ENCODE results near the gene GUCY2D. TPM values are rescaled to one million over a fixed set of nuclear protein-coding genes. Genes with fewer than 3 reads are reported as not detected.

Gene GUCY2D
- total and polyA plus RNA-seq, 2 experiments from 2014 or later: 0.22 TPM; not detected in 1

DNA sequence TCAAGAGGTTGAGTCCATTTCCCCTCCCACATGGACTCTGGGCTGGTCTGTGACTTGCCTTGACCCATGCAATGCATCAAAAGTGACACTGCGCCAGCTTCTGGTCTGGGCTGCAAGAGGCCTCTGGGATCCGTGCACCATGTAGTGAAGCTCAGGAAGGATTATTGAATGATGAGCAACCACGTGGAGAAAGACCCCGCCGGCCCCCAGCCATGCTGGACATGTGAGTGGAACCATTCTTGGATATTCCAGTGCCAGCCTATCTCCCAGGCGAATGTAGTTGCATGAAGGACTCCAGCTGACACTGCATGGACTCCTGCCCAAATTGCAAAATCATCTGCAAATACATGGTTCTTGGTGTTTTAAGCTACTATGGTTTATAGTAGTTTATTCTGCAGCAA, 28.8 kb downstream of the GUCY2D start:
- no peak for DNase-seq
- no peak for TF ChIP-seq EZH2 (IDR thresholded peaks at IDR 0.05; ENCODE audit: insufficient read depth, poor library complexity, severe bottlenecking)
- TF ChIP-seq EZH2phosphoT487 (IDR thresholded peaks at IDR 0.05; ENCODE audit: insufficient read depth, low read depth): no peak

DNA sequence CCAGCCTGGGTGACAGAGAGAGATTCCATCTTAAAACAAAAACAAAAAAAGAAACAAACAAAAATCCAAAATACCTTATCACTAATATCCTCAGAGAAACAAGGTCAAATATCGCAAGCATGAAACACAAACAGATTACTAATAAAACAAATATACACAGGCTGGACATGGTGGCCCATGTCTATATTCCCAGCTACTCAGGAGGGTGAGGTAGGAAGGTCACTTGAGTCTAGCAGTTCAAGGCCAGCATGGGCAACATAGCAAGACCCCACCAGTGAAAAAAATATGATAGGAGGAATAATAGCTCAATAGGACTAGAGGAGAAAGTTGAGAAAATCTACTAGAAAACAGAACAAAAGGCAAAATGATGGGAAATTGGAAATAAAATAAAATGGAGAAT, 29.5 kb downstream of the GUCY2D start:
- no peak overlapping the region for H3K27ac ChIP-seq
- 93 to 95% methylated on average over 1 of the region's 1 CpG for WGBS, 2 experiments (ENCODE audit: low coverage in 1 of 2, low lambda C conversion rate in 2 of 2, missing lambda C conversion rate in 2 of 2)
- peaks cover 7% of the 10 kb centered on the region; the same call in 1 of the 2 replicates for H3K4me1 ChIP-seq (ENCODE audit: insufficient read depth)
- H2AFZ ChIP-seq: no peak overlapping the region
- in situ Hi-C loops (cut with MboI): no loop called here
- H4K20me1 ChIP-seq (ENCODE audit: insufficient read depth): no peaks in the 10 kb centered on the region
- H3K36me3 ChIP-seq (ENCODE audit: low read depth): no peaks in the 10 kb centered on the region
- no peak overlapping the region for H3K9ac ChIP-seq
- peaks cover 31% of the 10 kb centered on the region for H3K27me3 ChIP-seq (replicated peaks; ENCODE audit: insufficient read depth)
- H3K9me2 ChIP-seq (ENCODE audit: insufficient read depth): no peaks in the 10 kb centered on the region
- DNase-seq: no peak
- H3K9me3 ChIP-seq (ENCODE audit: low read depth): no peaks in the 10 kb centered on the region
- no peak overlapping the region for H3K4me3 ChIP-seq
- H3K4me2 ChIP-seq (ENCODE audit: unreplicated experiment): no peak overlapping the region
- no peaks in the 10 kb centered on the region for H3F3A ChIP-seq (ENCODE audit: insufficient read depth)
- TF ChIP-seq EZH2 (IDR thresholded peaks at IDR 0.05; ENCODE audit: insufficient read depth, poor library complexity, severe bottlenecking) (no peak), EZH2phosphoT487 (IDR thresholded peaks at IDR 0.05; ENCODE audit: insufficient read depth, low read depth) (no peak)
- H3K79me2 ChIP-seq (ENCODE audit: insufficient read depth): no peaks in the 10 kb centered on the region

More for the DNA sequence above, 28.8 kb downstream of the GUCY2D start:
- no peaks in the 10 kb centered on the region for H3F3A ChIP-seq (ENCODE audit: insufficient read depth)
- H3K9ac ChIP-seq: no peak overlapping the region
- no peak overlapping the region for H3K4me2 ChIP-seq (ENCODE audit: unreplicated experiment)
- no peaks in the 10 kb centered on the region for H4K20me1 ChIP-seq (ENCODE audit: insufficient read depth)
- no peaks in the 10 kb centered on the region for H3K9me2 ChIP-seq (ENCODE audit: insufficient read depth)
- H3K4me3 ChIP-seq: no peak overlapping the region
- H3K79me2 ChIP-seq (ENCODE audit: insufficient read depth): no peaks in the 10 kb centered on the region
- no peaks in the 10 kb centered on the region for H3K9me3 ChIP-seq (ENCODE audit: low read depth)
- no peaks in the 10 kb centered on the region for H3K36me3 ChIP-seq (ENCODE audit: low read depth)
- H3K27me3 ChIP-seq (replicated peaks; ENCODE audit: insufficient read depth): peaks cover 38% of the 10 kb centered on the region
- H3K4me1 ChIP-seq (ENCODE audit: insufficient read depth): peaks cover 7% of the 10 kb centered on the region; the same call in 1 of the 2 replicates
- H3K27ac ChIP-seq: no peak overlapping the region
- no peak overlapping the region for H2AFZ ChIP-seq
- in situ Hi-C loops (cut with MboI): no loop called here
- WGBS, 2 experiments (ENCODE audit: low coverage in 1 of 2, low lambda C conversion rate in 2 of 2, missing lambda C conversion rate in 2 of 2): 60 to 67% methylated on average over 6 of the region's 6 CpGs

DNA sequence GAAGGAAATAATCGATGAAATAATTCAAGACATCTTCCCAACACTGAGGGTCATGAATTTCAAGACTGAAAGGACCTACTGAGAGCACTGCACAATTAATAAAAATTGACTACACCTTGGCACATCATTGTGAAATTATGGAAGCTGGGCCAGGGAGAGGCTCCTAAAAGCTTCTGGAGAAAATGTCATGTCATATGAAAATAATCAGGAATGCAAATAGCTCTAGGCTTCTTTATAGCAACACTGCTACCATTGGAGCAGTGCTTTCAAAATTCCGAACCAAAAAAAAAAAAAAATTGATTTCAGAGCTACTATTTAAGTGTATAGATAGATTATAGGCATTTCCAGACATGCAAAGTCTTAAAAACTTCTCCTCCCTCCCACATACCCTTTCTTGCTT, 30.0 kb downstream of the GUCY2D start:
- no peak overlapping the region for H3K4me2 ChIP-seq (ENCODE audit: unreplicated experiment)
- no peaks in the 10 kb centered on the region for H3F3A ChIP-seq (ENCODE audit: insufficient read depth)
- no peaks in the 10 kb centered on the region for H4K20me1 ChIP-seq (ENCODE audit: insufficient read depth)
- no peak overlapping the region for H3K9ac ChIP-seq
- no peaks in the 10 kb centered on the region for H3K36me3 ChIP-seq (ENCODE audit: low read depth)
- H3K9me3 ChIP-seq (ENCODE audit: low read depth): no peaks in the 10 kb centered on the region
- in situ Hi-C loops (cut with MboI): no loop called here
- TF ChIP-seq EZH2phosphoT487 (IDR thresholded peaks at IDR 0.05; ENCODE audit: insufficient read depth, low read depth): no peak
- no peak for TF ChIP-seq EZH2 (IDR thresholded peaks at IDR 0.05; ENCODE audit: insufficient read depth, poor library complexity, severe bottlenecking)
- H2AFZ ChIP-seq: no peak overlapping the region
- H3K27ac ChIP-seq: no peak overlapping the region
- peaks cover 26% of the 10 kb centered on the region for H3K27me3 ChIP-seq (replicated peaks; ENCODE audit: insufficient read depth)
- 32 to 48% methylated on average over 2 of the region's 2 CpGs for WGBS, 2 experiments (ENCODE audit: low coverage in 1 of 2, low lambda C conversion rate in 2 of 2, missing lambda C conversion rate in 2 of 2)
- no peak overlapping the region for H3K4me3 ChIP-seq
- peaks cover 7% of the 10 kb centered on the region; the same call in 1 of the 2 replicates for H3K4me1 ChIP-seq (ENCODE audit: insufficient read depth)
- H3K9me2 ChIP-seq (ENCODE audit: insufficient read depth): no peaks in the 10 kb centered on the region
- H3K79me2 ChIP-seq (ENCODE audit: insufficient read depth): no peaks in the 10 kb centered on the region
- DNase-seq: no peak

DNA sequence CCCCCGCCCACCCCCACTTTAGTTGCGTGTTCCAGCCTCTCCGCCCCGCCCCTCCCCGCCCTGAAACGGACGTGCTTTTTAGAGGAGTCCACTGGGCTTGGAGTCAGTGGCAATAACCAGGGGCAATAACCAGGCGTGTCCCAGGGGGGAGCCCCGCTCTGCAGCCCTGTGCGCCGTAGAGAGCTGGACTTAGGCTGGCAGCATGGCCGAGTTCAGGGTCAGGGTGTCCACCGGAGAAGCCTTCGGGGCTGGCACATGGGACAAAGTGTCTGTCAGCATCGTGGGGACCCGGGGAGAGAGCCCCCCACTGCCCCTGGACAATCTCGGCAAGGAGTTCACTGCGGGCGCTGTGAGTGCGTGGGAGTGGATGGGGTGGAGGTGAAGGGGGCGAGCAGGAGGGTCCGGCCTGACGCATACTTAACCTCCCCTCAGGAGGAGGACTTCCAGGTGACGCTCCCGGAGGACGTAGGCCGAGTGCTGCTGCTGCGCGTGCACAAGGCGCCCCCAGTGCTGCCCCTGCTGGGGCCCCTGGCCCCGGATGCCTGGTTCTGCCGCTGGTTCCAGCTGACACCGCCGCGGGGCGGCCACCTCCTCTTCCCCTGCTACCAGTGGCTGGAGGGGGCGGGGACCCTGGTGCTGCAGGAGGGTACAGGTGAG, 36.7 kb downstream of the GUCY2D start, which contains the start of gene ALOX15B:
Gene ALOX15B (plus strand): TSS at position 106 of the 657 bp plus-strand sequence. CDS start 97 bp downstream, at position 203.
- Histone ChIP-seq H3K4me2 (ENCODE audit: unreplicated experiment) (no peak within 1 kb of the TSS), H3K79me2 (ENCODE audit: insufficient read depth) (no peaks in the 10 kb centered on the region), H3K9me2 (ENCODE audit: insufficient read depth) (no peaks in the 10 kb centered on the region), H3K36me3 (ENCODE audit: low read depth) (no peaks in the 10 kb centered on the region), H3K27ac (no peak within 1 kb of the TSS), H2AFZ (no peak within 1 kb of the TSS), H3F3A (ENCODE audit: insufficient read depth) (peaks cover 24% of the 10 kb centered on the region), H3K4me1 (ENCODE audit: insufficient read depth) (peaks cover 14% of the 10 kb centered on the region), H4K20me1 (ENCODE audit: insufficient read depth) (no peaks in the 10 kb centered on the region), H3K9me3 (ENCODE audit: low read depth) (no peaks in the 10 kb centered on the region), H3K4me3 (no peak within 1 kb of the TSS), H3K27me3 (replicated peaks; ENCODE audit: insufficient read depth) (peaks cover 12% of the 10 kb centered on the region), H3K9ac (no peak within 1 kb of the TSS)
- no peak for TF ChIP-seq EZH2phosphoT487 (IDR thresholded peaks at IDR 0.05; ENCODE audit: insufficient read depth, low read depth)
- TF ChIP-seq EZH2 (IDR thresholded peaks at IDR 0.05; ENCODE audit: insufficient read depth, poor library complexity, severe bottlenecking): no peak
- in situ Hi-C loops (cut with MboI): no loop called here
- WGBS, 2 experiments (ENCODE audit: low coverage in 1 of 2, low lambda C conversion rate in 2 of 2, missing lambda C conversion rate in 2 of 2): 22 to 26% methylated on average over 29 to 36 of the region's 37 CpGs
- no peak for DNase-seq

Data from GM23248 (cell line).